Fibroblast of mammary gland (primary cell): Measurements from ENCODE around the gene PRKAR1A.

Experiments used
- DNase-seq: peaks from one replicate; pipeline ENCODE4 v3.0.0-alpha.2; 2010; ENCODE audit warnings: low read depth
- H3K4me3 ChIP-seq: 2 replicates; pipeline ENCODE4 v1.5.1; 2011; ENCODE audit warnings: low read depth, mild to moderate bottlenecking, low read length, moderate library complexity; ENCODE audit not compliant: control insufficient read depth
- TF ChIP-seq, protein P1 (sequence below): conservative IDR thresholded peaks from 2 replicates; pipeline ENCODE4 v1.5.1; 2011; ENCODE audit warnings: low read depth, low read length, inconsistent platforms; ENCODE audit not compliant: control insufficient read depth, insufficient read depth

Gene PRKAR1A

GRCh38 chr17:68532826-68533225, 20.6 kb downstream of the PRKAR1A start:
- DNase-seq, result no peak
- no peak overlapping the region for H3K4me3 ChIP-seq
- TF ChIP-seq, protein P1, sequence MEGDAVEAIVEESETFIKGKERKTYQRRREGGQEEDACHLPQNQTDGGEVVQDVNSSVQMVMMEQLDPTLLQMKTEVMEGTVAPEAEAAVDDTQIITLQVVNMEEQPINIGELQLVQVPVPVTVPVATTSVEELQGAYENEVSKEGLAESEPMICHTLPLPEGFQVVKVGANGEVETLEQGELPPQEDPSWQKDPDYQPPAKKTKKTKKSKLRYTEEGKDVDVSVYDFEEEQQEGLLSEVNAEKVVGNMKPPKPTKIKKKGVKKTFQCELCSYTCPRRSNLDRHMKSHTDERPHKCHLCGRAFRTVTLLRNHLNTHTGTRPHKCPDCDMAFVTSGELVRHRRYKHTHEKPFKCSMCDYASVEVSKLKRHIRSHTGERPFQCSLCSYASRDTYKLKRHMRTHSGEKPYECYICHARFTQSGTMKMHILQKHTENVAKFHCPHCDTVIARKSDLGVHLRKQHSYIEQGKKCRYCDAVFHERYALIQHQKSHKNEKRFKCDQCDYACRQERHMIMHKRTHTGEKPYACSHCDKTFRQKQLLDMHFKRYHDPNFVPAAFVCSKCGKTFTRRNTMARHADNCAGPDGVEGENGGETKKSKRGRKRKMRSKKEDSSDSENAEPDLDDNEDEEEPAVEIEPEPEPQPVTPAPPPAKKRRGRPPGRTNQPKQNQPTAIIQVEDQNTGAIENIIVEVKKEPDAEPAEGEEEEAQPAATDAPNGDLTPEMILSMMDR, result no peak

GRCh38 chr17:68533887-68534694, 21.9 kb downstream of the PRKAR1A start:
- TF ChIP-seq, protein P1, result peak; percentile 59
- peak; percentile 89 for DNase-seq
- H3K4me3 ChIP-seq, result no peak overlapping the region

- TF ChIP-seq, protein P1, result no peak
- H3K4me3 ChIP-seq, result no peak overlapping the region
- DNase-seq, result peak; percentile 47
Measured at GRCh38 chr17:68534695-68535088, 22.5 kb downstream of the PRKAR1A start.

GRCh38 chr17:68535922-68536321, 23.7 kb downstream of the PRKAR1A start:
- no peak for DNase-seq
- TF ChIP-seq, protein P1, result no peak
- H3K4me3 ChIP-seq, result no peak overlapping the region

DNA sequence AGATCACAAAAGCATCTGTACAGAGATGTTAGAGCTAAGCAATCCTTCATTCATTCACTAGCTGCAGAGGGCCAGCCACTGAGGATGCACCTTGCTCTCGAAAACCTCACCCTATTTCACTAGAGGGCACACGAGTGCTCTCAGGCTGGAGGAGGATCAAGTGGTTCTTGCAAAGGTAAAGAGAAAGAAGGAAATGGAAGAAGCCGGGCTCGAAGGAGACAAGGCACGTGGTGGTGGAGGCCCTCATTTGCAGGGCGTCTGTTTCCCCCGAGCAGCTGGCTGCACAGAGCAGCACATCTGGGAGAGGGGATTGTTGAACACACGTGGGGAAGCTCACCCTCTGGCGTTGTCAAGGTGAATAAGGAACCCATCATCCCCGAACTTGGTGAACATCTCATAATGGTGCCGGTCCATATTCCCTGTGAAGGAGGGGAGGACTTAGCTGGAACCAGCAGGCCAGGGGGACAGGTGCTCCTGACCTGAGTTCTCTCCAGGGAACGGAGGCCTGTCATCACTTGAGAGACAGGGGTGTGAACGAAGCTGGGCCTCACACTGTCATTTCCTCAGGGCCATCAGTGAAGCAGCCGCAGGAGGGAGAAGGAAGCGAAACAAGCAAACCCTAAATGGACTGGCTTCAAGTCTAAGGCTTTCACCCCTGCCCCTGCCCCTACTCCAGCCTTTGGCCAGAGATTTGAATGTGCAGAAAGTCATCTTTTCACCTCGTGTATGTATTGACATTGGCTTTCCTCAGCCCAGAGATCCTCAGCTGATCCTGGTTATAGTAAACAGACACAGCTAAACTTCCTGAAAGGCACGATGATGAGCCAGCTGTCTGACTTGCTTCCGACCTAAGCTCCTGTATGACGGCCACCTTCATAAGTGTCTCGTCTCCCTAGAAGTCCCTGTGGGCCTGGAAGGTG, 27.6 kb downstream of the PRKAR1A start:
- no peak overlapping the region for H3K4me3 ChIP-seq
- DNase-seq, result peak; percentile 53
- TF ChIP-seq, protein P1, result peak; percentile 44

DNA sequence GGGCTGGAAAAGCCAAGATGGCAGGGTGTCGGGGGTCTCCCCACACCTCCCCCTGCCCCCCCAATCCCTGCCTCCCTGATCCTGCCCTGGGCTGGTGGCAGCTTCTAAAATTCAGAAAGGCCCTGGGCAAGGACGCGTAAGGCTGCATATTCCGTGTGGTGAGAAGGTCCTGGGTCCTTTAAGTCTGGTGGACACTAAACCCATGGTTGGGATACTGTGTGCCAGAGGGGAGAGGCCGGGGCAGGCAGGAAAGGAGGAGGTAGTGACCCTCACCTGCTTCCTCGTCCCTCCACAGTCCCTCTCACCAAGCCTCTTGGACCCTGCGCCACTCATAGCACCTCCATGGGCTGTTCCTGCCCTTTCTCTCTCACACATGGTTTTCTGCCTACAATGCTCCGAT, 28.8 kb downstream of the PRKAR1A start:
- TF ChIP-seq, protein P1, result no peak
- no peak overlapping the region for H3K4me3 ChIP-seq
- DNase-seq, result no peak
